Measurements from ENCODE around the gene NFASC.

DNA sequence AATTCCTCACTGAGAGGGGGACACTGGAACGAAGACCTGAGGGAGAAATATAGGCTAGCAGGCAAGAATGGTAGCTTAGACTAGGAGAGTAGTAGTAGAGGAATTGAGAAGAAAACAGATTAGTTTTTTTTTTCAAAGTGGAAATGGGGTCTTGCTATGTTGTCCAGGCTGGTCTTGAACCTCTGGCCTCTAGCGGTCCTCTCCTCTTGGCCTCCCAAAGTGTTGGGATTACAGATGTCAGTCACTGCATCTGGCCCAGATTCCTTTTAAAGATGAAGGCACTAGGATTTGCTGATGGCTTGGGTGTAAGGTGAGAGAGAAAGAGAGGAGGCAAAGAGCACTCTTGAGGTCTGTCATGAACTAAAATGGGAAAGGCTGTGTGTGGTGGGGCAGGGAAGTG lies 30.1 kb downstream of the NFASC start:
- TF ChIP-seq, protein P1, sequence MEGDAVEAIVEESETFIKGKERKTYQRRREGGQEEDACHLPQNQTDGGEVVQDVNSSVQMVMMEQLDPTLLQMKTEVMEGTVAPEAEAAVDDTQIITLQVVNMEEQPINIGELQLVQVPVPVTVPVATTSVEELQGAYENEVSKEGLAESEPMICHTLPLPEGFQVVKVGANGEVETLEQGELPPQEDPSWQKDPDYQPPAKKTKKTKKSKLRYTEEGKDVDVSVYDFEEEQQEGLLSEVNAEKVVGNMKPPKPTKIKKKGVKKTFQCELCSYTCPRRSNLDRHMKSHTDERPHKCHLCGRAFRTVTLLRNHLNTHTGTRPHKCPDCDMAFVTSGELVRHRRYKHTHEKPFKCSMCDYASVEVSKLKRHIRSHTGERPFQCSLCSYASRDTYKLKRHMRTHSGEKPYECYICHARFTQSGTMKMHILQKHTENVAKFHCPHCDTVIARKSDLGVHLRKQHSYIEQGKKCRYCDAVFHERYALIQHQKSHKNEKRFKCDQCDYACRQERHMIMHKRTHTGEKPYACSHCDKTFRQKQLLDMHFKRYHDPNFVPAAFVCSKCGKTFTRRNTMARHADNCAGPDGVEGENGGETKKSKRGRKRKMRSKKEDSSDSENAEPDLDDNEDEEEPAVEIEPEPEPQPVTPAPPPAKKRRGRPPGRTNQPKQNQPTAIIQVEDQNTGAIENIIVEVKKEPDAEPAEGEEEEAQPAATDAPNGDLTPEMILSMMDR (IDR thresholded peaks at IDR 0.05) = no peak
- no peak for TF ChIP-seq POLR2A (IDR thresholded peaks at IDR 0.05)

All from adrenal gland (tissue), 5 donors.